Right lobe of liver (tissue), 6 donors: ENCODE data around the gene PTN. TPM values are rescaled to one million over a fixed set of nuclear protein-coding genes. Genes with fewer than 3 reads are reported as not detected.

ENCODE experiments used
- ATAC-seq, 4 donors: fragments of 200-7000 bp; cut with Tn5 transposase; one replicate each; pipeline ENCODE4 v1.9.1; 2020; ENCODE audit warnings: mild to moderate bottlenecking in 4 of 4, moderate library complexity in 4 of 4
- DNase-seq, 3 donors: peaks; one replicate each; pipeline ENCODE4 v3.0.0-alpha.2; 2020
- H3K27ac ChIP-seq, 3 donors: fragments of 200-600 bp; one replicate each; pipeline ENCODE4 v1.8.0; 2022
- H3K27me3 ChIP-seq, 2 donors: fragments of 200-600 bp; one replicate each; pipeline ENCODE4 v1.8.0; 2022
- H3K36me3 ChIP-seq, 4 donors: fragments of 200-600 bp; sonication (generic) in 1 of 4; one replicate each; pipeline versions ENCODE4 v1.5.1 to v1.8.0; 2017 to 2022; ENCODE audit warnings: control low read depth in 1 of 4
- H3K4me1 ChIP-seq, 4 donors: fragments of 200-600 bp; sonication (generic) in 1 of 4; one replicate each; pipeline versions ENCODE4 v1.5.1 to v1.8.0; 2017 to 2022; ENCODE audit warnings: control low read depth in 1 of 4
- H3K4me3 ChIP-seq, 3 donors: fragments of 200-600 bp; one replicate each; pipeline ENCODE4 v1.8.0; 2022
- H3K9me3 ChIP-seq, 4 donors: fragments of 200-600 bp; sonication (generic) in 1 of 4; one replicate each; pipeline versions ENCODE4 v1.5.1 to v1.8.0; 2017 to 2022; ENCODE audit warnings: control low read depth in 1 of 4
- POLR2A ChIP-seq: fragments of 450-650 bp; IDR thresholded peaks from one replicate; pipeline ENCODE4 v1.6.1; 2017; ENCODE audit warnings: antibody characterized with exemption, mild to moderate bottlenecking
- WGBS: methylation state at CpG from one replicate; pipeline ENCODE4 v1.1.6; 2018; ENCODE audit warnings: low coverage, low lambda C conversion rate; ENCODE audit not compliant: insufficient coverage; ENCODE audit errors: missing lambda C conversion rate; 5-methylcytosine and 5-hydroxymethylcytosine counted together
- intact Hi-C, 2 donors: fragments of 100-400 bp; cut with DNase I; formaldehyde crosslinking; loops; one replicate each; pipeline versions ENCODE4 v1.11.2 to v1.14.1; 2022
- total RNA-seq, 6 experiments: library from RNA; depleted of rRNA in 2 of 6; stranded (reverse); fragments of >200 nt in 2 of 6; fragmentation: NEBNext Ultra II Directional in 3 of 6; extraction: Animal tissue kit (Norgen Biotek cat#: 25700) in 3 of 6; gene quantifications; one replicate each; pipeline versions ENCODE4 v1.1.0 to v1.2.4, GENCODE V29; 2016 to 2023
- TF ChIP-seq, protein P1 (sequence below), 4 donors: fragments of 200-600 bp in 3 of 4; fragments of 450-650 bp in 1 of 4; IDR thresholded peaks; one replicate each; pipeline versions ENCODE4 v1.5.1 to v1.8.0; 2016 to 2022; ENCODE audit warnings: antibody characterized with exemption in 4 of 4, mild to moderate bottlenecking in 2 of 4
- donor health status: DM: no; HTN: yes; CAD: no.
- donor health status: DM: no; HTN: no; CAD: no.
- donor health status: DM: no; HTN: no; CAD: no.
- donor health status: DM: no; HTN: yes; CAD: no.
- donor health status: DM: no; HTN: yes; CAD: no.

The PTN gene
- total RNA-seq, 6 experiments from 2014 or later = 0.31 to 1.7 (median 0.89) TPM

GRCh38 chr7:137213744-137214143, 129.8 kb downstream of the PTN start:
- intact Hi-C loops = no loop called here
- no peaks in the 10 kb centered on the region for H3K9me3 ChIP-seq
- H3K27ac ChIP-seq = no peak overlapping the region

DNA sequence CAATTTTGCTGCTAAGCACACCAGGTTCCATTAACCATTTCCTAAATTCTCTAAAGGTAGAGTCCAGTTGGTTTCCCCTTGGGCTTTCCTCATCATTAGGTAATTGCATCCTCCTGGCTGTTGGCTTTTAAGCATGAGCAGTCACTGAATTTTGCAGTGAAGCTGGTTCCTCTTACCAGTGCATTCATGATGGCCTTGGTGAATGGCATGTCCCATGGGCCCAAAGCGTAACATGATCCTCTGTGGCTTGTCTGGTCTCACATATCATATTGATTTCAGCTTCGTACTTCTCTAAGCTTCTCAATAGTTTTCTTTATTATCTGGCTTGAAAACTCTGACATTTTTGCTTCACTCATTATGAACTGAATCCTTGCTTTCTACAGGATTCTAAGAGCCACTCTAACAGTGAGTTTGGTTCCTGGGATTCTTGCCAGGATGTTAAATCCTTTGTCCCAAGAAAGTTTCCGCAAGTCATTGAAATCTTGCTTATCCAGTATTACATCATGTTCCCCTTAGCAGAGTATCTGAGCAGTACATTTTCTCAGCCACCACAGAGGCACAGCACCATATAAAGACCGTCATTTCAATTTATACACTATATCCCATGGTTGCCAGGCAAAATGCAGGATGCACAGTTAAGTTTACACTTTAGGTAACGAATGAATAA, 134.2 kb downstream of the PTN start:
- intact Hi-C loops = no loop called here
- 84% methylated on average over 4 of the region's 5 CpGs for WGBS
- Histone ChIP-seq H3K4me1 (no peaks in the 10 kb centered on the region), H3K27ac (no peak overlapping the region), H3K36me3 (no peaks in the 10 kb centered on the region), H3K27me3 (no peaks in the 10 kb centered on the region), H3K4me3 (no peak overlapping the region), H3K9me3 (no peaks in the 10 kb centered on the region)
- no peak for TF ChIP-seq POLR2A
- TF ChIP-seq, protein P1, sequence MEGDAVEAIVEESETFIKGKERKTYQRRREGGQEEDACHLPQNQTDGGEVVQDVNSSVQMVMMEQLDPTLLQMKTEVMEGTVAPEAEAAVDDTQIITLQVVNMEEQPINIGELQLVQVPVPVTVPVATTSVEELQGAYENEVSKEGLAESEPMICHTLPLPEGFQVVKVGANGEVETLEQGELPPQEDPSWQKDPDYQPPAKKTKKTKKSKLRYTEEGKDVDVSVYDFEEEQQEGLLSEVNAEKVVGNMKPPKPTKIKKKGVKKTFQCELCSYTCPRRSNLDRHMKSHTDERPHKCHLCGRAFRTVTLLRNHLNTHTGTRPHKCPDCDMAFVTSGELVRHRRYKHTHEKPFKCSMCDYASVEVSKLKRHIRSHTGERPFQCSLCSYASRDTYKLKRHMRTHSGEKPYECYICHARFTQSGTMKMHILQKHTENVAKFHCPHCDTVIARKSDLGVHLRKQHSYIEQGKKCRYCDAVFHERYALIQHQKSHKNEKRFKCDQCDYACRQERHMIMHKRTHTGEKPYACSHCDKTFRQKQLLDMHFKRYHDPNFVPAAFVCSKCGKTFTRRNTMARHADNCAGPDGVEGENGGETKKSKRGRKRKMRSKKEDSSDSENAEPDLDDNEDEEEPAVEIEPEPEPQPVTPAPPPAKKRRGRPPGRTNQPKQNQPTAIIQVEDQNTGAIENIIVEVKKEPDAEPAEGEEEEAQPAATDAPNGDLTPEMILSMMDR (IDR thresholded peaks at IDR 0.05) = no peak
- no peak for DNase-seq
- no peak for ATAC-seq

More at GRCh38 chr7:137213744-137214143, 129.8 kb downstream of the PTN start:
- TF ChIP-seq, protein P1 (IDR thresholded peaks at IDR 0.05) = no peak
- no peak for TF ChIP-seq POLR2A
- WGBS = 71% methylated on average over 2 of the region's 2 CpGs
- H3K36me3 ChIP-seq = no peaks in the 10 kb centered on the region
- no peaks in the 10 kb centered on the region for H3K27me3 ChIP-seq
- no peak for ATAC-seq
- no peak overlapping the region for H3K4me3 ChIP-seq
- no peaks in the 10 kb centered on the region for H3K4me1 ChIP-seq
- DNase-seq = no peak

DNA sequence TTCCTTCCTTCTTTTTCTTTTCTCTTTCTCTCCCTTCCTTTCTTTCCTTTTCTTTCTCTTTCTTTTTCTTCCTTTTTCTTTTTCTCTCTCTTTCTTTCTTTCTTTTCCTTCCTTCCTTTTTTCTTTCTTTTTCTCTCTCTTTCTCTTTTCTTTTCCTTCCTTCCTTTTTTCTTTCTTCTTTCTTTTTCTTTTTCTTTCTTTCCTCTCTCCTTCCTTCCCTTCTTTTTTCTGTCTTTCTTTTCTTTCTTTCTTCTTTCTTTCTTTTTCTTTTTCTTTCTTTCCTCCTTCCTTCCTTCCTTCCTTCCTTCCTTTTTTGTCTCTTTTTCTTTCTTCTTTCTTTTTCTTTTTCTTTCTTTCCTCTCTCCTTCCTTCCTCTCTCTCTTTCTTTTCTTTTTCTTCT, 136.8 kb downstream of the PTN start:
- H3K27me3 ChIP-seq = no peaks in the 10 kb centered on the region
- TF ChIP-seq, protein P1 (IDR thresholded peaks at IDR 0.05) = no peak
- TF ChIP-seq POLR2A = no peak
- H3K36me3 ChIP-seq = no peaks in the 10 kb centered on the region
- ATAC-seq (no peak), DNase-seq (no peak)
- no peak overlapping the region for H3K4me3 ChIP-seq
- no peaks in the 10 kb centered on the region for H3K4me1 ChIP-seq
- no peak overlapping the region for H3K27ac ChIP-seq
- H3K9me3 ChIP-seq = no peaks in the 10 kb centered on the region
- intact Hi-C loops = no loop called here

DNA sequence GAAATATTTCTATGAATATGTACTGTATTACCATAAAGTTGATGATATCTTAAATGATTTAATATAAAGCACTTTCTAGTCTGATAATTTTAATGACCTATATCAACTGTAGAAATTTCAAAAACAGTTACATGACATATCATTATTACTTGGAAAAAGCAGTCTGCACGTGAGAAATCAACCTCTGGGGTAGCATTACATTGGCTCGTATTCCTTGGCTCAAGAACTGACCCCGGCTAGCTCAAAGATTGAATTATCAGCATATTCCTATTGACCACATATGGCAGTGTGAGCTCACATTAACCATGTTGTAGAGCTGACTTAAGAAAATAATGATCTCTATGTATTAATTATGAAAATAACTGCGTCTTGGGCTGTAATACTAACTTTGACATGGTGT, 139.3 kb downstream of the PTN start:
- DNase-seq = no peak

More for the DNA sequence above, 139.3 kb downstream of the PTN start:
- Histone ChIP-seq H3K4me3 (no peak overlapping the region), H3K27me3 (no peaks in the 10 kb centered on the region), H3K4me1 (no peaks in the 10 kb centered on the region), H3K36me3 (no peaks in the 10 kb centered on the region), H3K27ac (no peak overlapping the region), H3K9me3 (no peaks in the 10 kb centered on the region)
- 54% methylated on average over 4 of the region's 4 CpGs for WGBS
- TF ChIP-seq POLR2A = no peak
- TF ChIP-seq, protein P1 (IDR thresholded peaks at IDR 0.05) = no peak
- ATAC-seq = no peak
- intact Hi-C loops = no loop called here
